Large intestine (tissue), 3 donors: ENCODE data around the gene SPAG9. TPM values are rescaled to one million over a fixed set of nuclear protein-coding genes. Genes with fewer than 3 reads are reported as not detected.
A peak's percentile ranks its signal among the peaks of the same experiment; 100 is the strongest.

Experiments used
- DNase-seq, 2 donors: peaks; one replicate each; pipeline versions ENCODE4 v3.0.0 to v3.0.0-alpha.2; 2013
- H3K27ac ChIP-seq: one replicate; pipeline ENCODE4 v1.5.1; 2013; ENCODE audit warnings: low read length
- H3K27me3 ChIP-seq: 2 replicates; pipeline ENCODE4 v1.6.1; 2013; ENCODE audit warnings: low read length; ENCODE audit not compliant: control insufficient read depth, insufficient read depth
- H3K36me3 ChIP-seq: 2 replicates; pipeline ENCODE4 v1.6.1; 2013; ENCODE audit warnings: low read length; ENCODE audit not compliant: control insufficient read depth, insufficient read depth
- H3K4me1 ChIP-seq: one replicate; pipeline ENCODE4 v1.6.1; 2013; ENCODE audit warnings: low read length; ENCODE audit not compliant: control insufficient read depth, insufficient read depth
- H3K4me3 ChIP-seq: one replicate; pipeline ENCODE4 v1.5.1; 2013; ENCODE audit warnings: low read length
- H3K9me3 ChIP-seq: one replicate; pipeline ENCODE4 v1.6.1; 2013; ENCODE audit warnings: mild to moderate bottlenecking, low read depth, low read length, moderate library complexity; ENCODE audit not compliant: control insufficient read depth
- WGBS: methylation state at CpG from one replicate; pipeline ENCODE4 v1.1.5; 2013; ENCODE audit warnings: low lambda C conversion rate; ENCODE audit not compliant: insufficient coverage; 5-methylcytosine and 5-hydroxymethylcytosine counted together
- polyA plus RNA-seq: library from polyadenylated mRNA; unstranded; fragments of 120-200 nt; gene quantifications from one replicate; pipeline ENCODE4 v1.2.1, GENCODE V29; 2013

SPAG9 gene
- polyA plus RNA-seq, 1 donor: 68.2 TPM

- no peak overlapping the region for H3K4me3 ChIP-seq
- WGBS: no CpG with 5 or more reads among the region's 3 CpGs
- peaks cover 55% of the 10 kb centered on the region for H3K4me1 ChIP-seq
- no peaks in the 10 kb centered on the region for H3K27me3 ChIP-seq
- H3K36me3 ChIP-seq: no peaks in the 10 kb centered on the region
- no peak for DNase-seq
- no peaks in the 10 kb centered on the region for H3K9me3 ChIP-seq
- H3K27ac ChIP-seq: no peak overlapping the region
Measured at GRCh38 chr17:50924800-50925199, 195.9 kb downstream of the SPAG9 start.

GRCh38 chr17:50924300-50924699, 196.4 kb downstream of the SPAG9 start:
- WGBS: no CpG with 5 or more reads among the region's 4 CpGs
- Histone ChIP-seq H3K27me3 (no peaks in the 10 kb centered on the region), H3K36me3 (no peaks in the 10 kb centered on the region), H3K4me1 (peaks cover 60% of the 10 kb centered on the region), H3K4me3 (no peak overlapping the region), H3K9me3 (no peaks in the 10 kb centered on the region), H3K27ac (peak overlapping the region; percentile 98)
- DNase-seq: no peak

- WGBS: no CpG with 5 or more reads among the region's 2 CpGs
- H3K4me1 ChIP-seq: peaks cover 63% of the 10 kb centered on the region
- no peaks in the 10 kb centered on the region for H3K36me3 ChIP-seq
- DNase-seq: no peak
- peak overlapping the region; percentile 98 for H3K27ac ChIP-seq
- H3K4me3 ChIP-seq: no peak overlapping the region
- H3K27me3 ChIP-seq: no peaks in the 10 kb centered on the region
- H3K9me3 ChIP-seq: no peaks in the 10 kb centered on the region
Measured at GRCh38 chr17:50923611-50924010, 197.1 kb downstream of the SPAG9 start.

- Histone ChIP-seq H3K36me3 (no peaks in the 10 kb centered on the region), H3K27ac (peak overlapping the region; percentile 98), H3K4me3 (no peak overlapping the region), H3K27me3 (no peaks in the 10 kb centered on the region), H3K9me3 (no peaks in the 10 kb centered on the region), H3K4me1 (peaks cover 70% of the 10 kb centered on the region)
- peak; percentile 93 to 97 for DNase-seq
- WGBS: no CpG with 5 or more reads among the region's 6 CpGs
Measured at GRCh38 chr17:50922721-50923405, 197.8 kb downstream of the SPAG9 start.

GRCh38 chr17:50922107-50922506, 198.6 kb downstream of the SPAG9 start:
- no CpG with 5 or more reads among the region's 2 CpGs for WGBS

GRCh38 chr17:50920891-50921586, 199.6 kb downstream of the SPAG9 start:
- peak overlapping the region; percentile 98 for H3K27ac ChIP-seq

More at GRCh38 chr17:50922107-50922506, 198.6 kb downstream of the SPAG9 start:
- H3K27me3 ChIP-seq: no peaks in the 10 kb centered on the region
- H3K4me1 ChIP-seq: peaks cover 78% of the 10 kb centered on the region
- no peak overlapping the region for H3K4me3 ChIP-seq
- no peak for DNase-seq
- H3K36me3 ChIP-seq: no peaks in the 10 kb centered on the region
- H3K9me3 ChIP-seq: no peaks in the 10 kb centered on the region
- peak overlapping the region; percentile 98 for H3K27ac ChIP-seq

GRCh38 chr17:50920041-50920410, 200.6 kb downstream of the SPAG9 start:
- Histone ChIP-seq H3K4me3 (peak overlapping the region; percentile 2), H3K4me1 (peaks cover 91% of the 10 kb centered on the region), H3K27me3 (no peaks in the 10 kb centered on the region), H3K27ac (peak overlapping the region; percentile 98), H3K36me3 (no peaks in the 10 kb centered on the region), H3K9me3 (no peaks in the 10 kb centered on the region)
- WGBS: no CpG with 5 or more reads among the region's 8 CpGs
- no peak for DNase-seq

More at GRCh38 chr17:50920891-50921586, 199.6 kb downstream of the SPAG9 start:
- WGBS: no CpG with 5 or more reads among the region's 16 CpGs
- H3K4me1 ChIP-seq: peaks cover 89% of the 10 kb centered on the region
- H3K4me3 ChIP-seq: no peak overlapping the region
- no peaks in the 10 kb centered on the region for H3K36me3 ChIP-seq
- no peaks in the 10 kb centered on the region for H3K27me3 ChIP-seq
- no peaks in the 10 kb centered on the region for H3K9me3 ChIP-seq
- DNase-seq: peak in 1 of 2 donors; percentile 61

GRCh38 chr17:50919321-50920040, 201.2 kb downstream of the SPAG9 start:
- H3K27ac ChIP-seq: peak overlapping the region; percentile 98
- H3K4me3 ChIP-seq: peak overlapping the region; percentile 2
- WGBS: no CpG with 5 or more reads among the region's 18 CpGs
- H3K9me3 ChIP-seq: no peaks in the 10 kb centered on the region
- peaks cover 94% of the 10 kb centered on the region for H3K4me1 ChIP-seq
- DNase-seq: peak; percentile 97 to 98
- no peaks in the 10 kb centered on the region for H3K36me3 ChIP-seq
- H3K27me3 ChIP-seq: no peaks in the 10 kb centered on the region

- peaks cover 92% of the 10 kb centered on the region for H3K4me1 ChIP-seq
- H3K27ac ChIP-seq: peak overlapping the region; percentile 98
Measured at GRCh38 chr17:50918933-50919296, 201.8 kb downstream of the SPAG9 start.

GRCh38 chr17:50918071-50918932, 202.4 kb downstream of the SPAG9 start:
- Histone ChIP-seq H3K9me3 (no peaks in the 10 kb centered on the region), H3K4me1 (peaks cover 88% of the 10 kb centered on the region), H3K4me3 (no peak overlapping the region), H3K27me3 (no peaks in the 10 kb centered on the region), H3K27ac (peak overlapping the region; percentile 98), H3K36me3 (no peaks in the 10 kb centered on the region)
- WGBS: no CpG with 5 or more reads among the region's 21 CpGs
- DNase-seq: peak in 1 of 2 donors; percentile 62

More at GRCh38 chr17:50918933-50919296, 201.8 kb downstream of the SPAG9 start:
- no peaks in the 10 kb centered on the region for H3K9me3 ChIP-seq
- H3K27me3 ChIP-seq: no peaks in the 10 kb centered on the region
- H3K36me3 ChIP-seq: no peaks in the 10 kb centered on the region
- H3K4me3 ChIP-seq: no peak overlapping the region
- no CpG with 5 or more reads among the region's 5 CpGs for WGBS
- DNase-seq: peak; percentile 72 to 87
